Fibroblast of gingiva (primary cell): Measurements from ENCODE around the gene APOL2.
"Not testable (repeated sequence)": the region's sequence is repeated elsewhere in the genome, so short reads cannot be mapped to it uniquely, and the experiment has no call there.

Experiments used
- DNase-seq: peaks from one replicate; pipeline ENCODE4 v3.0.0-alpha.2; 2011; ENCODE audit warnings: low read depth

The APOL2 gene

DNA sequence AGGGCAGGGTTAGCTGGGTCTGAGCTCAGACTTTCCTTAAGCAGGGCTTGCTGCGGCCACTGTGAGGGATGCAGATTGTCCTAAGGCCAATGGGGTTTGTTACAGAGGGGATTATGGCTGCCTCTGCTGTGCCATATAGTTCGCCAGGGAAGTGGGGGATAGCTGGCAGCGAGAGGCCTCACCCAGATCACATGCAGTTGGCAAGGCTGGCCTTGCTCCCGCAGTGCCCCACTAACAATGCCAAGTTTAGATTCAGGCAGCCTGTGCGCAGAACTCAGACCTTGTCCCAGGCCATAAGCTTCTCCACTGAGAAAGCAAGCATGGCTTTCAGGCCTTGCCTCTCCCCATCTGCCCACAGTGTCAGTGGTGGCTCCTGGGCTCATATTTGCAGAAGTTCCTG is 4.7 kb upstream of the APOL2 start:
- no peak for DNase-seq

DNA sequence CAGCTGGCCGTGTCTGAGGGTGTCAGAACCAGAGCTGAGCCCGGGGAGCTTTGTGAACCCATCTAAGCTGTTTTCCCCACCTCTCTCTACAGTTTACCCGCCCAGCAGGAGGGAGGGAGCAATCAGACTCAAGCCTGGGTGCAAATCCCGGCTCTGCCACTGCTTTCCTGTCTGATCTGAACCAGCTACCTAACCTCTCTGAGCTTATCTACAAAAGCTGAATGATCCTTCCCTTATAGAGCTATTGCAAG is 252 bp downstream of the APOL2 start:
- DNase-seq: no peak

DNA sequence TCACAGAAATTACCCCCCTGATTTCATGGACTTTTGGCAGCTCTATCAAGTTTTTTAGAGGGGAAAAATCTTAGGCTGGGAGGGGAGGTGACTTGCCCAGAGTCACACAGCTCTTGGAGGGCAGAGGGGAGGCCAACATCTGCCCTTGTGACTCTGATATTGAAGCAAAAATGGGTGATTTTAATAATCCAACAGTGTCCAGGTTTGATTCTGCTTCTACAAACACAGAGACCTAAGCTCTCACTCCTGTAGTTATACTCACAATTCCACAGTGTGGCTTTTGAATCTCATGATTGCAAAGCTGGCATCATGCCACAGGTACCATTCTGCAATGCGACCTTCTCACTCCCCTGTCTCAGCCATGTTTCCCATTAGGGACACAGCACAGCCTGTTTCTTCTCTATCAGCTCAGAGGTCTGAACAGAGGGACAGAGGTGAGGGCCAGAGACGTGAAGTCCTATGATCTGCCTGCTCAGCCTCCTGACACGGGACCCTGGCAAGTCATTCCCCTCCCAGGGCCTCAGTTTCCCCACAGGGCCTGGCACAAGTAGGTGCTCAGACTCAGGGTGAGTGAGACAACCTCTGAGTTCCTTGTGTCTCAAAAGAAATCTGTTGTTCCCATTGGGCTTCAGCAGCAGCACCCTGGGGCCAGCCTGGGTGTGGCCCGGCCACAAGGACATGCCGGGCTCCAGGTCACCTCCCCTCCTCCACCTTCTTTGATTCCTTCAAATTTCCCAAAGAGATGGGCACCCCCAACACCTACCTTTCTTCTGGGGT is 766 bp downstream of the APOL2 start:
- DNase-seq: peak; percentile 10

DNA sequence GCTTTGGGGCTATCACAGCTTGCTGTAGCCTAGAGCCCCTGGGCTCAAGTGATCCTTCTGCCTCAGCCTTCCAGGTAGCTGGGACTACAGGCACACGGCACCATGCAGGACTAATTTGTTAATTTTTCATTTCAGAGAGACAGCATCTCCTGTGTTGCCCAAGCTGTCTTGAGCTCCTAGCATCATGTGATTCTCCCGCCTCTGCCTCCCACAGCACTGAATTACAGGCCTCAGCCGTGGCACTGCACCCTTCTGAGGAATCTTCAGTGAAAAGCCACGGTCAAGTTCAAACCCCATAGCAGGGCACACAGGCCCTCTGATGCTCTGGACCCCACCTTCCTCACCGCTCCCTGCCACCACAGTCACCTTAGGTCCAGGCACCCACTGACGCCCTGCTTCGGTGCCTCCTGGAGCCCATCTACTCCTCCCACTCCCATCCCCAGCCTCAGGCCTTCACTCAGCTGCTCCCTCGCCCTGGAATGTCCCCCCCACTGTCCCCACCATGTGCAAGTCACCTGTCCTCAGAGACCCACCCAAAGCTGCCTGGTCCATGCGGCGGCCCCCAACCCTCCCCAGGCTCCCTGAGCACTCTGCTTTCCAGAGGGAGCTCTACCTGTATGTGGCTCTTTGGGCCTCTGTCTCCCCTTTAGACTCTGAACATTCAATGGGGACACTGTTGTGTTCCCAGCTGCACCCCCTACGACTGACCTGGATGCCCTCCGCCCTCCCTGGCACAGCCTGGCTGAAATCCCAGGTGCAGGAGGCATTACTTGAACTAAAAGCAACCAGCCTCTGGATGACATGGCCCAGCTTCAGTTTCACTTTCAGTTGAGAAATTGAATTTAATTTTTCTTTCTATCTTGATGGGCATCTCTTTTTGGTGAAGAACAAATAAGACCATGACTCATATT is 1.6 kb downstream of the APOL2 start:
- peak; percentile 13 for DNase-seq

DNA sequence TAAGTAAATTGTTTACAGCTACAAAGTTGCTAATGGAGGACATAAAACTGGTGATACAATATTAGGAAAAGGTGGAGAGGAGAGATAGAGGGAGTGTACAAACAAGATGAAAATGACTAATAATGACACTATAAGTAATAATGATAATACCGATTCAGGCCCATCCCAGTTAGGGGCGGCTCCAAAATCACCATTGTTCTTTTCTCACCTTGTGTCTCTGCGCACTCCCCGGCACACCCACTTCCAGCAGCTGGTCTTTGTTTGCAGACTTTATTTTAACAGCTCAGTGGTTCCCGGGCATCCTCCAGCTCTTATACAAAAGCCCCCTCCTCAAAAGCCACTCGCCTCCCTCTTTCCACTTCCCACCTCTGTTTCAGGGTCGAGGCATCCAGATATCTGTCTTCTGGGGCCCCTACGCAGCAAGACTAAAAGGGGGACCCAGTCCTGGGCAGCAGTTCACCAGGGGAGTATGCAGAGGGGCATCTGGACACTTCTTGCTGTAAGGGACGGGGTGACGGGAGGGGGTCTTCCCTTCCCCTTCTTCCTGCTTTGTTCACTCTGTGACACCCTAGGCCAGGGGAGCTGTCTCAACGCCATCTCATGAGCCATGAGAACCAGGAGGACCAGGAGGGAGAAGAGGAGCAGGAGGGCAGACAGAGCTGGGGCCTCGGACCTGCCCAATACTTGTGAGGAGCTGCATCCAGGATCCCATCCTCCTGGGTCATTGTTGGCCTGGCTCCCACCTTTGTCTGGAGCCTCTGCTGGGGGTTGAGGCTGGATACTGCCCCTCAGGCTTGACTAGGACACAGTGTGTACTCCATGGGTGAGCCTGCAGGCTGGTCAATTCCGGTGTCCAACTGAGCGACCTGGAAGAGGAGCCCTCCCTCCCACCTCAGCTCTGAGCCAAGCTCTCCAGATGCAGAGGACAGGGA is 2.7 kb downstream of the APOL2 start:
- no peak for DNase-seq

DNA sequence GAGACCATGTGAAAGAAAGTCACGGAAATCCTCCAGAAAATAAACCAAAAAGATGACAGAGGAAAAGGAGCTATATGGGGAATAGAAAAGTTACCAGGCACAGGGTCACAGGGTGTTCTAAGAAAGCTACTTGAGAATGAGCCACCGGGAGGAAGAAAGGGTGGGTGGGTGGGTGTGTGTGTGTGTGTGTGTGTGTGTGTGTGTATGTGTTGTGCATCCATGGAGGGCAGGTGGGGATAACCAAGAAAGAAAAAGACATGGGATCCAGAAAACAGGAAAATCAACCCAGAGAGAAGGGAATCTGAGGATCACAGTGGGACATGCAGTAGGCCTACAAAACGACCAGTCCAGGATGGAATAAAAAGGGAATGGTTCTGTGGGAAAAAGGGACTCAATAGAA is 3.7 kb downstream of the APOL2 start:
- no peak for DNase-seq

DNA sequence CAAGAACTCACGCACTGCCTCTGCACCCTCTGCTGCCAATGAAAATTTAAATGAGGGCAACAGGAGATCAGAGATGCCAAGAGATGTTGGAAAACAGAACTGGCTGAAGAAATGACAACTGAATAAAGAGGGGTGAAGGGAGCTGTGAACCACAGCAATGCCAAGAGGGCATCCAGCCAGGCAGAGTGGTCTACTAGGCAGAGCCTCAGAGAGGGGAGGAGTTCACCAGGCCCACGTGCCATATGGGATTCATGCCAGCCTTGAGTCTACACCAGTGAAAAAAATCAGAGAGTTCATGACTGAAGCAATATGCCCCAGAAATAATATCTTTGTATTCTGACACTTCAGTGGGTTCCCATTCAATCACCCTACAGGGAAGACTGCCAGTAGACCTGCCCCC is 4.4 kb downstream of the APOL2 start:
- no peak for DNase-seq

DNA sequence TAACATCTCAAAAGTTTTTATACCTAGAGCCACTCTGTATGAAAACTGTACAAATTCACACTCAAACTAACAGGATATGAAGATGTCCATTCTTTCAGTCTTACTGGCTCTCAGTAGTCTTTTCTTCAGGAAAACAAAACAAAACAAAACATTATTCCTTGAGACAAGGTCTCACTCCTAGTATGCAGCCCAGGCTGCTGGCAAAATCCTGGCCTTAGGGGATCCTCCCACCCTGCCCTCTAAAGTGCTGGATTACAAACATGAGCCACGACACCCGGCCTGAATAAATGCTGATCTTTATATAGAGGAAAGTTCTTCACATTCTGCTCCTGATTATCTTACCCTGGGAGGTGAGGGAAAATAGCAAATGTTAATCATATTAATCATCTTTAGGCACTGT is 5.1 kb downstream of the APOL2 start:
- DNase-seq: no peak

DNA sequence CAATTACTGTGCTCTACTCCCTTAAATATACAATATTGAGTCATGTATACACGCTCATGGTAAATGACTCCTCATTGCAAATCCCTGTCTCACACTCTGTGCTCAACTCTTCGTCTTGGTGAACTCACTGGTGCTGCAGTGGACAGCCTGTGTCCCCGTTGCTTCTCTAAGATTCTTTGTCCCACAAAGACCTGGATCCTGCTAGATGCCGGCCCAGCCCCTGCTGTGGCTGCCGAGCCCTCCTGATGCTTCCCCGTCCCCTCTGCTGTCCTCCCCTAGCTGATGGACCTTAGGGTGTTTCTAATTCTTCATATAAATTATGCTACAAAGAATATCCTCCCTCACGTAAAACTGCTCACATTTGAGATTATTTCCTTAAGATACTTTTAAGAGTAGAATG is 5.5 kb downstream of the APOL2 start:
- DNase-seq: no peak

DNA sequence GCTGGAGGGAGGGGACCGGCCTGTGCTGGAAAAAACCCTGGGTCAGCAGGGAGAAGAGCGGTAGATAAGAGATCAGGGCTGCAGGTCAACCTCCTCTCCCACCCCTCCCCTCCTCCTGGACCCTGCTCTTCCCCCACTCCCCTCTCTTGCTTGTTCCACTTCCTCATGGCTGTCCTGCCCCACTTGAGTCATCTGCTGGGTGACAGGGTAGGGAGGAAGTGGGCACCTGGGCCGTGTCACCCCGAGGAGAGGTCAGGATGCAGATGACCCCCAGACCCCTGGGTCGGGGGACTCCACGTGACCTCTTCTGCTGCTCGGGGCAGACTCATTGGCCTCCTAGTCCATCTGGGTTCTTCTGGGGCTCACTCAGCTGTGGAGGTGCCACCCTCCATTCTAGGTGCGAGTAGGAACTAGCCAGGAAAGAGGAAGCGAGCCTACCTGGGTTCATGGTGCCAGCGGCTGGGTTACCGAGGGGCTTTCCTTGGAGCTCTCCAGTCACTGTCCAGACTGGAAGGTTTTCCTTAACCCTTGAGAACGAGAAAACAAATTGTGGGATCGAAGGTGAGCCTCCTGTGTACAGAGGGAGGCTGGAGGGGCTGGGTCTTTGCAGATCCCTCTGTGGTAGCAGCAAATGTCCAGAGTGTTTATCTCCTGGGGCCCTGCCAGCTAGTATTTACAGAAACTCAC is 6.5 kb downstream of the APOL2 start:
- no peak for DNase-seq

DNA sequence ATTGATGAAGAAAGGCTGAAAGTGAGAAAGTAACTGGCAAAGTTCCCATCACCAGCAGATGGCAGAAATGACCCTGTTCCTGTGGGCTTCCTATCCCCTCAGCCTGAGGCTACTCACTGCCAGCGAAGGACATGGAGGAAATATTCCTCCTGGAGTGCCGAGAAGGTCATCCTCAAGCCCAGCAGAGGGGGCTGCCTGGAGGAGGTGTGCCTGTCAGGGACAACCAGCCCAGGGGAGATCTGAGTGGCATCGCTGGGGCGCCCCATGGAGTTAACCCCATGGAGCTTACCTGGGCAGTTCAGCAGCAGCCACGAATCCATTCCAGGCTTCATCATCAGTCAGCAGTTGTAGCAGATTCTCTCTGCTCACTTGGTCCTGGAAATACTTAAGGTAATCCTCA is 8.3 kb downstream of the APOL2 start:
- not testable (repeated sequence) for DNase-seq

DNA sequence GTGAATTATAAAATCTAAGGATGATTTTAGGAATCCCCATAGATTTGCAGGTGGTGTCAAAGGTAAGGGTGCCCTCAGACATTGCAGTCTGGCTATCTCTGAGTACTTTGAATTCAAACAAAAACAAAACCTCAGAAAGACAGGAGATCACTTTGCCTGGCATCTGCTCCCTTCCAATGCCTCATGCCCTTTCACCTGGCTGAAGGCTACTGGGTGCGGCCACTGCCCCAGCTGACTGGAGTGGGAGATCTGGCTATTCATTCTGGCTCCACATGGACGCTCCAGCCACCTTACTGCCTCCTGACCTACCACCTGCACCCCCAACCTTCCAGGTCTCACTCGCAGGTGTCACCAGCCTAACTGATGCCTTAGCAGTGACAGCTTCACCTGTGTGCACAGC is 9.7 kb downstream of the APOL2 start:
- DNase-seq: not testable (repeated sequence)

DNA sequence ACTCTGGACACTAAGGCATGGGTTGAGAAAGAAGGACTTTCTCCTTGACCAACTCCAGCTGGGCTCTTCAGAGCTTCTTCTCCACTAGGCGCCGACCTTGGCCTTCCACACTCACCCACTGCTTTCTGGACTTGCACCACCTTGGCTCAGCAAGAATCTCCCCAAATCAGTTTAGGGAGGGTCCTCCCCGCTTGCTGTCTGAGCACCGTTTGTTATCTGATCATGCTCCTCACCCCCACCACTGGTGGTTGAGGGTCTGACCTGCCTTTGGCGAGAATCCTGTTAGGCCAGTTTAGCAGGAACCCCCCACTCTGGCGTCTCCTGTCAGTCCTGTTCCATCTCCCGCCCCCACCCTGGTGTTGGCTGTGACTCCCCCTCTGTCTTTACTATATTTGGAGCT is 10.4 kb downstream of the APOL2 start:
- no peak for DNase-seq

DNA sequence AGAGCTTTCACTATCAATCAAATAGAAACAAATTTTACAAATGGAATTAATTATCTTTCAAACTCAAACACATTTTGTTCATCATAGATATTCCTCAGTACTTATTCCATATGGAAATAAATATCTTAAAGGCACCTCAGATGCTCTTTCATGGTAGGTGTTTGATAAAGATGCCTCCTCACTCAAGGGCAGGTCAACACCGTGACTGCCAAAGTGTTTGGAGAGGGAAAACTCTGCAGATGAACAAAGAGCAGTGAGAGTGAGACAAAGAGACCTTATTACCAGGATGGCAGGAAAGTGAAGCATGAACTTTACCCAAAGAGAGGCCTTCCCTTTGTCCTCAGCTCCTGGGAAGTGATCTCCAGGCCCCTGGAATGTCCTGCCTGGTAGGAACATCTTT is 11.0 kb downstream of the APOL2 start:
- not testable (repeated sequence) for DNase-seq

DNA sequence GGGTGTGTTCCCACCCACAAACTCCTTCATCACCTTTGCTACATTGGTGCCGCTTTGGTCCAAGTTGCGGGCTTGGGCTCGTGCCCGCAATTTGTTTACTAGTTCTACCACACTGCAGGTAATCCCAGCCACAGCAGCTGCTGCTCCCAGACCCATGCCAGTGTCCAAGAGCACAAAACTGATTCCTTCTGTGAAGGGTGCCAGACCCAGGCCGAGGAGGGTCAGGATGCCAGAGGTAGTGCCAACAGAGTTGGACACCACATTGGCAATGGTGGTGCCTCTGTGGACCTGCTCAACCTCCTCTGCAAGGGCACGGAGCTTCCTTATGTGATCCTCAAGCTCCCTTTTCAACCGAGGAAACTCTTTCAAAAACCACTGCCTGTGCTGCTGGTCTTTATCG is 11.5 kb downstream of the APOL2 start:
- no peak for DNase-seq

DNA sequence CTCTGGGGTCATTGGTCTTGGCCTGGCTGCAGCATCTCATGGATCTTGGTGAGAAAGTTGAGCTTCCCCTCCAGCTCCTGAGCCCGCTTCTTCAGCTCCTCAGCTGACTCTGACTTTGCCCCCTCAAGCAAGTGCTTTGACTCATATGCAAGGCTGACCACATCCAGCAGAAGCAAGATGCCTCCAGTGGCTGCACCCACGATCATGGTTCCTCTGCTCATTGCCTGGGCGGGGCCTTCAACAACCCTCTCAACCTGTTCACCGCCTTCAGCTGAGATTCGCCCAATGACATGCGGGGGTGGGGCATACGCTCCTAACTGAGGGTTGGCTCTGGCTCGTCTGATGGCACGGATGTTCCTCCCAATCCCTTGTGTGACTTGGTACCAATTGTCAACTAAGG is 11.9 kb downstream of the APOL2 start:
- DNase-seq: no peak

DNA sequence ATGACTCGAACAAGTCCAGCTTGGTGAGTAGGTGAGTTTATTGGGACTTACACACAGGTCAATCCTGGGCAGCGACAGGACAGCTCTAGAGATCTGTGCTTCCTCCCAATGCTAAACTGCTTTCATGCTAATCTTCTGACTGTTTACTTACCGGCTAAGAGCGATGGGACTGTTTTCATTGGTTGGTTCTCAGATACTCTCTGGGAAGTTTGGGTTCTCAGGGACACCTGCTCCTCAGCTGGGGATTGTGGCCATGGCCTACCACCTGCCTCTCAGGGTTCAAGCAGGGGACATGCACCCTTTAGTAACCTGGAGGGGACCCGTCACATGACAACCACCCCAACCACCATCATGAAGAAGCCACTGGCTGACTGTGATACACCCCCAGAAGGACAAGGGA is 13.1 kb downstream of the APOL2 start:
- DNase-seq: no peak

DNA sequence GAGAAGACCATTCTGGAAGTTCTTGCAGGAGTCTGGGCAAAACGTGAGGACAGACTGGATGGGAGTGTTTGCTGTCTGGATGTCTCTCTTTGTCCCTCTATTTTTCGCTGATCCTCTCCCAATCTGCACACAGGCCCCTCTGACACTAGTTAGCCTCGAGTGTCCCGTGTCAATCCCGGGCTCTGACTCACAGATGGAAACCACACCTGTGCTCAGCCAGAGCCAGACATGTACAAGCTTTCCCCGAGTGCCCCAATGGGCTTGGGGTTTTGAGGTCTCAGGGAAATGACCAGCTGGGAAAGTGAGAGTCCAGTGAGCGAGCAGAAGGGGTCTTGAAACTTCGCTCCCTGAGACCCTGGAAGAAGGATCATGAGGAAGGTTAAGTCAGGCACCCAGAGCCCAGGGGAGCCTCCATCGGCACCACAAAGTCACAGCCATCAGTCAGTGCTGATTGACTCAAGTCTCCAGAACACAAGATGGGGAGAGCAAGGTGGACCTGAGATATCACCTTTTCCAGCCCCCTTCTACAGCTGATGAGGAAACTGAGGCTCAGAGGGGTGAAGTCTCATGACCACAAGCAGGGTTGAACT is 13.9 kb downstream of the APOL2 start:
- DNase-seq: no peak

DNA sequence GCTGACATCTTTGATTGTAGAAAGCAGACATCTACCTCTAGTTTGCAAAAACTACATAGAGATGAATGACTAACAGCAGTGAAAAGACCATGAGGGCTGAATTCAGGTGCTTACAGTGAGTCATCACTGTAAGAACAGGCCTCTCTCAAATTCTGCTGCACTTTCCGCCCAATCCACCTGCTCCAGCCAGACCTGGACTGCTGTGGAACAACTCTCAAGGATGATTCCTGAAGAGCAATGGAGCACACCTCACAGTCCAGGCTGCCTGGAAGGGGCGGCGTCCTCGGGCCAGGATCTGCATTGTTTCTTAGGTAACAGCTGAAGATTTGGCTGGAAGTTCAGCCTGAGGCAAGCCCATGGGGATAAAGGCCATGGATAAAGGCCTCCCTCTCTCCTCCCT is 15.1 kb downstream of the APOL2 start:
- DNase-seq: no peak

DNA sequence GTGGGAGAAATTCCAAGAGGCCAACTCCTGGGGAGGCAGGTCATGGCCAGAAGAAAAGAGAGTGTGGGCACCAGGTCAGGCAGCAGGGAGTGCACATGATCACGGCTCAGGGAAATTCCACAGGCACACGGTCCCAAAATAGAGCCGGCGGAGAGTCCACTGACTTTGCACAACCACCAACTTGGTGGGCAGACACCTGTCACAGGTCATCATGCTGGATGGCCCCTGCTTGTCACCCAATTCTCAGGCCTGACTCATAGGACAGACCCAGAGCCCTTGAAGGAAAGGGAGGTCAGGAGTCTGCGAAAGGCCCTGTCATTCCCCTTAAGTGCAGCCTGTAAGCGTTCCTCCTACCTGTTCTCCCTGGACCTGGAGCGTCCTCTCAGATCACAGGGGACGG is 15.8 kb downstream of the APOL2 start:
- no peak for DNase-seq

DNA sequence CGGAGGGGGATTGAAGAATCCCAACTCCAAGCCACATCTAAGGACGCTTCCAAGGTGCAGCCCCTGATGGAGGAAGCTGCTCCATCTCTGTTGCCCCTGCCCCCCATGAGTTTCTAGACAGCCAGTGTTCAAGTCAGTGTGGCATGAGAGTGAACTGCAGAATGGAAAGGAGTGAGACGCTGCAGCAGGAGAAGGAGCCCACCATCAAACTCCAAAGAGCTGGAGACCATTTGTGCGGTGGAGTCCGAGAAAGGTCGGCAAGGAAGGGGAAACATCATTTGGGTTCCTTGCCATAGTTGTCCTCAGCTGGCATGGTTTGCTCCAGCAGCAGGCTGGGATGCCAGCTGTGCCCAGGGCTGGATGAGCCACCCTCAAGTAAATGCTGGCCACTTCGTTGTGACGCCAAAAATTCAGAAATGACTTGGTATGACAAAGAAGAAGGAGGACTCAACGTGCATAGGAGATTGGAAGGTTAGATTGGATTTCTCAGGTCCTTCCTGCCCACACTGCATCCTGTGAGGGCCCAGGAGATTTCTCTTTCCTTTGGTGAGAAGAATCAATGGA is 16.4 kb downstream of the APOL2 start:
- no peak for DNase-seq
